GM19239 (cell line): ENCODE results near the gene CLTA.
A peak's percentile ranks its signal among the peaks of the same experiment; 100 is the strongest.

Experiments used
- DNase-seq: peaks from one replicate; pipeline ENCODE4 v3.0.0; 2011; ENCODE audit warnings: low spot score; ENCODE audit not compliant: insufficient read length
- FAIRE-seq: peaks from 2 replicates; lab custom pipeline; 2011; peaks lifted over from hg19 to GRCh38; lab: Jason Lieb, UNC

Gene CLTA, protein sequence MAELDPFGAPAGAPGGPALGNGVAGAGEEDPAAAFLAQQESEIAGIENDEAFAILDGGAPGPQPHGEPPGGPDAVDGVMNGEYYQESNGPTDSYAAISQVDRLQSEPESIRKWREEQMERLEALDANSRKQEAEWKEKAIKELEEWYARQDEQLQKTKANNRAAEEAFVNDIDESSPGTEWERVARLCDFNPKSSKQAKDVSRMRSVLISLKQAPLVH

DNA sequence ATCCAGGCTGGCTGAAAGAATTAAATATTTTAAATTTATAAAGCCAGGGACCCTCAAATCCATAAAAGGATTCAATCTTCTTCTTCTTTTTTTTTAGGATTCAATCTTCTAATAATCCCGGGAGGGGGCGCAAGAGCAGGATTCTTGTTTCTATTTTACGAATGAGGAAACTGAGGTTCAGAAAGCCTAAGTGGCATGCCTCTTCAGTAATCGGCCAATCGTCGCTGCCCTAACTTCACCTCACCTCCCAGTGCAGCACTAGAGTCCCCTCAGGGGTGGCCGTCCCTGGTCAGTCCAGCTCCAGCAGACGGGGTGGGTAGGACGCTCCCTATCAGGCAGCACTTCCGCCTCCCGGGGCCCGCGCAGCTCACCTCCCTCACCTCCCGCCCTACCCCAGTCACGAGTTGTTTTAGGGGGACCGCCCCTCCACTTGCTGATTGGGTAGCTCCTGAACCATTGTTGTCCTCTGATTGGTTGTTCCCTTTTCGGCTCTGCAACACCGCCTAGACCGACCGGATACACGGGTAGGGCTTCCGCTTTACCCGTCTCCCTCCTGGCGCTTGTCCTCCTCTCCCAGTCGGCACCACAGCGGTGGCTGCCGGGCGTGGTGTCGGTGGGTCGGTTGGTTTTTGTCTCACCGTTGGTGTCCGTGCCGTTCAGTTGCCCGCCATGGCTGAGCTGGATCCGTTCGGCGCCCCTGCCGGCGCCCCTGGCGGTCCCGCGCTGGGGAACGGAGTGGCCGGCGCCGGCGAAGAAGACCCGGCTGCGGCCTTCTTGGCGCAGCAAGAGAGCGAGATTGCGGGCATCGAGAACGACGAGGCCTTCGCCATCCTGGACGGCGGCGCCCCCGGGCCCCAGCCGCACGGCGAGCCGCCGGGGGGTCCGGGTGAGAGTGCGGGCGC lies at the start of gene CLTA:
CLTA (plus strand) TSS at position 534 of the 902 bp plus-strand sequence; CDS start at position 670, 136 bp downstream.
- FAIRE-seq (peak; percentile 97), DNase-seq (peak; percentile 97)

- FAIRE-seq = no peak
- DNase-seq = no peak
Observed at GRCh38 chr9:36141288-36141687, 49.4 kb upstream of the CLTA start.

DNA sequence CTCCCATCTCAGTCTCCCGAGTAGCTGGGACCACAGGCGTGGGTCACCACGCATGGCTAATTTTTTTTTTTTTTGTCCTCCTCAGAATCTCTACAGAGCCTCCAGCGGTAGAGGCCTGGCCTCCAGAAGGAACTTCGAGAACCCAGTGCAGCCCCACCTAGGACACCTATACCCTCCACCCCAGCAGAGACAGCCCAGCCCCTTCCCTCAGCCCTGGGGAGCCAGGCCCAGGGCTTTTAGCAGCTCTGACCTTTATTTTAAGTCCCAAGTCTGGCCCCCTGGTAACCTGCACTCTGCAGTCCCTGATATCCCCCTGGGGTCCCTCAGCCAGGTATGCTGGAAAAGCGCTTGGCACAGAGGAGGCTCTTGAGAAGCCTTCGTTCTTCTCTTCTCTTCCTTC lies 49.0 kb upstream of the CLTA start:
- no peak for FAIRE-seq
- DNase-seq = no peak

DNA sequence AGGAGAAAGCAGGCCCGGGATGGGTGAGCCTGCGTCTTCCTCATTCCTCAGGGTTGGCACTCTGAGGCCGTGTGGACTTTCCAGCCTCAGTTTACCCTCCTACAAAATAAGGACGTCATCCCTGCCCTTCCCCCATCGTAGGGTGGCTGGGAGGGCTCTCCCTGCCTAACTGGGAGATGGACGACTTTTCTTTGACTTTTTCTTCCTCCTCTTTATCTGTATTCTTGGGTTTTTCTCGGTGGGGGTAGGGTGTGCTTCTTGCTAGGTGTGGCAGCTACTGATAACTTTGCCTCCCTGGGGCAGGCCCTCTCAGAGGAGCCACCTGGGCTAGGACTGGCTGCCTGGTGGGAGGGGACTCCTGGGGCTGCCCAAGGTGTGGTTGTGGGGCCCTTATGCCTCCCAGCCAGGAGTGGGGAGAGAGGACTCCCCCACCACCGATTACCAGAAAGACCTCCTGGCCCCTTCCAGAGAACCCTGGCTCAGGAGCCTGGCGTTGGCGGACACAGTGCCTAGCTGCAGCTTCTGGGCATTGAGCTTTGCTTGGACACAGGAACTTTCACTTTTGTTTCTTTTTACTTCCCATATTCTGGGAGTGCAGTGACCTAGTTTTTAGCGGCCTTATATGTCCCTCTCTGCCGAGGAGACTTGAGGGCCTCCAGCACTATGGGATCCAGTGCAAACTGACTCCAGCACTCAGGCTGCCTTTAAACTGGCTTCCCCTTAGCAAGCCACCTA lies 48.0 kb upstream of the CLTA start:
- FAIRE-seq (no peak), DNase-seq (no peak)

- FAIRE-seq = no peak
- no peak for DNase-seq
Observed at GRCh38 chr9:36143245-36143641, 47.5 kb upstream of the CLTA start.

GRCh38 chr9:36144309-36145232 lies 46.1 kb upstream of the CLTA start:
- FAIRE-seq (peak; percentile 72), DNase-seq (no peak)

GRCh38 chr9:36145970-36146369 lies 44.8 kb upstream of the CLTA start:
- FAIRE-seq (no peak), DNase-seq (no peak)

DNA sequence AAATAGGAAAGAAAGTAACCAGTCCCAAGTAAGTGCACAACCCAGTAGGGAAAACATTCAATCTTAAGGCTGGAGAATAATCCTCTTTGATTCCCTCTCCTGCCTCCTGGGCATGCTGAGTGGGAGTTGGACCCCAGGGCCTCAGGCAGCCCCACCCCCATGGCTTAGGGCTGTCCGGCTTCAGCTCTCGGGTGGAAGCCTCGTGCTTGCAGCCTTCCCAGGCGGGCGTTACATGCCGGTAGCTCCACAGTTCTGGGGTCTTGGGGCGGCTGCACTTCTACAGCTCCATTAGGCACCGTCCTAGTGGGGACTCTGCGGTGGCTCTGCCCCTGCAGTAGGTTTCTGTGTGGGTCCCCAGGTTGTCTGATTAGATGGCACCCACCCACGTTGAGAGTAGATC lies 44.1 kb upstream of the CLTA start:
- no peak for DNase-seq
- no peak for FAIRE-seq

DNA sequence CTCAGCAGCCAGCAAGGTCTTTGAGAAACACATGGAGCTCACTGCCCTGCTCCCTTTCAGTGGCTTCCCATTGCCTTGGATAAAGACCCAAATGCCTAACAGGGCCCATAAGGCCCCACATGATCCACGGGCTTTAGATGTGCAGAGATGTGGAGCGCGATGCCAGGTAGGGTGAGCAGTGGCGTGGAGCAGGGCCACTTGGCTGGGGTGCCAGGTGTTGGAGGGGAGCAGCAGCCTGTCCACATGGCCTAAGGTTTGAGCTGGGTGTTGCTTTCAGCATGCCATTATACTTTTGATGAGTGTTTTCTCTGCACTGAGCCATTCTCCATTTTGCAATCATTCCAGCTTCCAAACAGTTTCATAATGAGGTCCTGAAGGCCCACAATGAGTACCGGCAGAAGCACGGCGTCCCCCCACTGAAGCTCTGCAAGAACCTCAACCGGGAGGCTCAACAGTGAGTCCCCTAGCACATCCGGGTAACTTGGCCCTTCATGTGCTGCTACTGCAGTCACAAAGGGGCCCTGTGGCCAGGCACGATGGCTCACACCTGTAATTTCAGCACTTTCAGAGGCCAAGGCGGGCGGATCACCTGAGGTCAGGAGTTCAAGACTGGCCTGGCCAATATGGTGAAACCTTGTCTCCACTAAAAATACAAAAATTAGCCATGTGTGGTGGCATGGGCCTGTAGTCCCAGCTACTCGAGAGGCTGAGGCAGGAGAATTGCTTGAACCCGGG lies 43.1 kb upstream of the CLTA start:
- no peak for DNase-seq
- FAIRE-seq = no peak

DNA sequence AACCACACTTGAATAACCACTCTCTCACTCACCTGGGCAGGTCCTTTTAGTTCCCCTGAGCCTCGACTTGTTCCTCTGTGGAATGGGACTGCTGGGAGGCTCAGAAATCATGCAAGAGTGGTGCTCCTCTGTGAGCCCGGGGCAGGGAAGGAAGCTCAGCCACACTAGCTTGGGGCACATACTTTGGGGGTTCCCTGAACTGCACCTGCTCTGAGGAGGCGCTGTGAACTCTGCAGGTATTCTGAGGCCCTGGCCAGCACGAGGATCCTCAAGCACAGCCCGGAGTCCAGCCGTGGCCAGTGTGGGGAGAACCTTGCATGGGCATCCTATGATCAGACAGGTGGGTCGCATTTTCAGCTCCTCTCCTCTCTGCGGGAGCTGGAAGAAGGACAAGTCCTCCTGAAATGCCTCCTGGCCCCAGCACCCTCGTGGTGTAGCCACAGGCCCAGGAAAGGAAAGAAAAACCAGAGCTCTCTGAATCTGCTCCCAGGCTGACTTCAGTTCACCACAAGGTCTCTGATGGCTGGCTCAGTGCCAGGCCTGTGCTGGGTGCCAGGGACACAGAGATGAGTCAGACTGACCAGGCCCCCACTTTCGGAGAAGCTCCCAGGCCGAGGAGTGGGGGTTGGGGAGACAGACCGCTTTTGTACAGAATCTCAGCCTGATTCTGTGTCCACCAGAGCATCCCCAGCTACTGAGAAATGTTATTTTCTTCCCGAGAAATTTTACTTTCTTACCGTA lies 42.2 kb upstream of the CLTA start:
- FAIRE-seq (peak; percentile 73), DNase-seq (peak; percentile 53)

DNA sequence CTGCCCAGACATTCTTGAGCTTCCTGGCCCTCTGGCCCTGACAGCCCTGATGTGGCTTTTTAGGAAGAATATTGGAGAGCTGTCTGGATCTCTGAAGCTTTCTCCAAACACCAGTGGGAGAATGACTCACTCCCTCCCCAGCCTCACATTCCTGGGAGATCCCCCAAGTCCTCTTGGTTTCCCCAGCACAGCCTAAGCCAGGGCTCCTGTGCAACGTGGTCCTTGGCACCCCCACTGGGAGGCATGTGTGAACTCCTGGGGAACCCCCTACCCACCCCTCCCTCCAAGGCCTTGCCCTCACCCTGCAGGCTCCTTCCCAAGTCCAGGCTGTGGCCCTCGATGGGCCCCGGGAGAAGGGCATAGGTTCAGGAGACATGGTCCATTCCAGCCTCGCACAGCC lies 41.5 kb upstream of the CLTA start:
- FAIRE-seq (no peak), DNase-seq (no peak)

GRCh38 chr9:36150574-36151315 lies 40.0 kb upstream of the CLTA start:
- FAIRE-seq (no peak), DNase-seq (no peak)

- DNase-seq = peak; percentile 72
- FAIRE-seq = peak; percentile 98
Observed at GRCh38 chr9:36151316-36152210, 39.2 kb upstream of the CLTA start.

- DNase-seq (no peak), FAIRE-seq (no peak)
Observed at GRCh38 chr9:36152741-36153438, 37.8 kb upstream of the CLTA start.

DNA sequence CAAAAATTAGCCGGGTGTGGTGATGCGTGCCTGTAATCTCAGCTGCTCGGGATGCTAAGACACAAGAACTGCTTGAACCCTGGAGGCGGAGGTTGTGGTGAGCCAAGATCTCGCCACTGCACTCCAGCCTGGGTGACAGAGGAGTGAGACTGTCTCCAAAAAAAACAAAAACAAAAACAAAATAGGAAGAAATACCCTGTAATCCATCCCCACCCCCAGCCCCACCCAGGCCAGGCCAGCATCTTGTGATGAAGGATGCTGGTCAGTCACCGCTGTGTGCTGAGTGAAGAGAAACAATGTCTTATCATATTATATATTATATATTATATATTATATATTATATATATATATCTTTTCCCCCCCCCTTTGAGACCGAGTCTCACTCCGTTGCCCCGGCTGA lies 37.0 kb upstream of the CLTA start:
- peak; percentile 80 for FAIRE-seq
- no peak for DNase-seq

- DNase-seq (no peak), FAIRE-seq (no peak)
Observed at GRCh38 chr9:36154331-36154952, 36.3 kb upstream of the CLTA start.
